CD4-positive, alpha-beta T cell treated with Interleukin-6 for 4 hours (primary cell): ENCODE data around the gene CNGA2.

Experiments
- DNase-seq: peaks from one replicate; pipeline ENCODE4 v3.0.0-alpha.2; 2020; ENCODE audit warnings: mixed read lengths

CNGA2 gene

DNA sequence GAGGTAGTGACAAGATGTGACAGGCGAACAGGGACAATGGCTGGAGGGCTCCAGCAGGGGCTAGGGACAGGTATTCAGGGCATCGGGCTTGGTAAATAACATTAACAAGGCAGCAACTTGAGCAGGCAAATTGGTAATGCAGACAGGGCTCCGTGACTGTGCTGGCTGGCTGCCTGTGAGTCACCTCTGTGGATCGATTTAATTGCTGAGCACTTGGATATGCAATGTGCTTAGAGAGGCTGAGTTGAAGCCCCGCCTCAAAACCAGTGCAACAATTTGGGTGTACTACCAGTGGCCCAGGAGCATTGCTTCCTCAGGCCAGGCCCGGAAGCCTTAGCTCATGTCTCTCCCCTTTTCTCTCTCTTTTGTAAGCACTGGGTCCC, 19.5 kb downstream of the CNGA2 start:
- DNase-seq, result no peak

DNA sequence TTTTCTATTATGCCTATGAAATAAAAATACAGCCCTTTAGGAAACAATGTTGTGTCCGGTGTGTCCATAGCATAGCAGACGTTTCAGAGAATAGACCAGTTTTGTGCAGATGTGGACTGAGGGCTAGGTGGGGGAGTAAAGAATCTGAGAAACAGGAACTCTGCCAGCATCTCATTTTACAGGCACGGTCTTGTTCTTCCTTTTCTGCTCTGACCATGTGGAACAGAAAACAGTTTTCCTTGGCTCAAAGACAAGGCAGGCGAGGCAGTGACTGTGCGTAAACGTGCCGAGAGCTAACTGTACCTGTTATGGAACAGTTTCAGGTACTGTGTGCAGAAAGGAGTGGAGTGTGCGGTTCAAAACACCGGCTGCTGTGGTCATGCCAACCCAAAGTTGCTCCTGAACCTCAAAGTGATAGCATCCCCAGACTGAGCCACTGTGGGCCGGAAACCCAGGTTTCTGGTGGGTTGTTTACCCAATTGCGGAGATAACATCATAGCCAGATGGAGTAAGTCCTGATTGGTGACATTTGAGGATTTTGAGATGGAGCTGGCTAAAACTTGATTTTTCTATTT, 20.2 kb downstream of the CNGA2 start:
- DNase-seq, result no peak

DNA sequence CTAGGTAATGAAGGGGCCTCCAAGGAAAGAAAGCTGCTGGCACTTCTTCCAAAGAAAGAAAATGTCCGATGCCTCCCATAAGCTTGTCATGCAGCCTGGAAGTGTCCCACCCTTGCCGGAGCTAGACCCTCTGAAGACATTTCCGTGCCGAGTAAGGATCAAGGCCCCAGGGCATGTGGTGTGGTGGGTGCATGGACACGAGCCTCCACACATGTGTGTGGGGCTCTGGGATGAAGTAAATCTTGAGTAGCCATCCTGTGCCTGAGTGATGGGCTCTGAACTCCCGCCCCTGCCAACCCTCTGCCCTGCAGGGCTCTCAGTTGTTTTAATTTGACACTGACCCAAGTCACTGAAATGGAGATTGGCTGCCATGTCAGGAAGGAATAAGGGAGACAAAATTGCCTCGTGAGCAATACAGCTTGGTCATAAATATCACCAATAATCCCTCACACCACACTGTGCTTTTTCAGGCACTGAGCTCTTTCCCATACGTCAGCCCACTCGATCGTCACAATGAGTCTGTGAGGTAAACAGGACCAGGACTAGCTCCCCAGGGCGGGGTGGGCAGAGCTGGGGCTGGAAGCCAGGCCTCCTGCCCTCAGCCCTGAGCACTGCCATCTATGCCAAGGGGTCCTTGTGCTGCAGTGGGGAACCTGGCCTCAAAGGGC, 24.6 kb downstream of the CNGA2 start:
- DNase-seq, result no peak

DNA sequence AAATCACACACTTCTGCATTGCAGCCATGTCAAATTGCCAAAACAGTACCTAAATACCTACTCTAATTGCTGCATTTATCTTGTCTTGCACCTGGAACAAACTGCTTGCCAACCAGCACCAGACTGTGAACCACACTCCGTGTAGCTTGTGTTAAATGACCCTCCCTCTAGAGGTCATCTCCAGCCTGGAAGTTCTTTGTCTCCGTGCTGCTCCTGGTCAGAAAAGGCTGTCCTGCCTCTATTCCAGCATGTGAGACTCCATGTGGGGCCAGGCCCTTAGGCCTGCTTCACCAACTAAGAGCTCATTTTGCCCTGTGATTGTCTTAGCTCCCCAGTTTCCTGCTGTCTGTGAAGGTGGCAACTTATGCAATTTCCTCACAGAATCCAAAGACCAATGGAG, 28.3 kb downstream of the CNGA2 start:
- DNase-seq, result no peak

DNA sequence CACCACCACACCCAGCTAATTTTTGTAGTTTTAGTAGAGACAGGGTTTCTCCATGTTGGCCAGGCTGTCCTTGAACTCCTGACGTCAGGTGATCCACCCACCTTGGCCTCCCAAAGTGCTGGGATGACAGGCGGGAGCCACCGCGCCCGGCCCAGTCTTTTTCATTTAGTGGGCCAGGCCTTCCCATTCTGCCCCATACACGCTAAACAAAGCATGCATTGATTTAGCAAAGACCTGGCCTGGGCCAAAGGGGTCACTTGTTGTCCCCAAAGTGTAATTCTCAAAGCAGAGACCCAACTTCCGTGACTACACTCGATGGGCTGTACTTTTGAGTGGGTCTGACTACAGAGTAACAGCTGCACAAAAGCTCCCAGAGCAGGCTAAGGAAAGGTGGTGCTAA, 29.2 kb downstream of the CNGA2 start:
- DNase-seq, result no peak

DNA sequence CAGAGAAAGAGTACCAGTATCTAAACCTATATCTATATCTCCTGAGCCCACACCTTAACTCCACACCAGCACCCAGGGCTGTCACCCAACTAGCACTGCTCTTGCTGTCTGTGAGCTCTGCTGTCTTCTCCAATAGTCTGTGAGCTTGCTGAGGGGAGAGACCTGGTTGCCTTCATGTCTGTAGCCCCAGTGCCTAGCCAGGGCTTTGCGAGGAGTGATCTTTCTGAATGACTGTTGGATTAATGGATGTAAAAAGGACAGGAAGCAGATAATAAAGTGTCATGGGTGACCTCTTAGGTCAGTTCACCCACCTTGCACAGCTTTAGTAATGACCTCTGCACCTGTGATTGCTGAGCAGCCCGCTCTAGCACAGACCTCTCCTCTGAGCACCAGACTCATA, 30.5 kb downstream of the CNGA2 start:
- no peak for DNase-seq

DNA sequence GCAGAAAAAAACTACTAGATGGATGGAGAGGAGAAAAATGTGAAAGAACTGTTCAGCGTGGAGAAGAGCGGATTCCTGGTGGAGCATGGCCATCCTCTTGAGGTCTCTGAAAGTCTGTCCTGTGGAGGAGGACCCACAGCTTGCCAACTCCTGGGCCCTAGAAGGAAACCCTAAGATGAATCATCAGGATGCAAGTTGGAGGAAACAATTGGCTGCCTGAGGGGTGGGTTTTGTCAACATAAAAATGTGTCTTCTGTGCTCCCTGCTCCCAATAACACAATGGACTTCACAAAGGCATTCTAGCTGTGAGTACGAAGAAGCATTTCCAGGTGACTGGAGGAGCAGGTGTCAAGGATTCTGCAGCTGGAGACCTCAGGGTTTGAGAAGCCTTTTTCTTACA, 37.2 kb downstream of the CNGA2 start:
- DNase-seq, result no peak

DNA sequence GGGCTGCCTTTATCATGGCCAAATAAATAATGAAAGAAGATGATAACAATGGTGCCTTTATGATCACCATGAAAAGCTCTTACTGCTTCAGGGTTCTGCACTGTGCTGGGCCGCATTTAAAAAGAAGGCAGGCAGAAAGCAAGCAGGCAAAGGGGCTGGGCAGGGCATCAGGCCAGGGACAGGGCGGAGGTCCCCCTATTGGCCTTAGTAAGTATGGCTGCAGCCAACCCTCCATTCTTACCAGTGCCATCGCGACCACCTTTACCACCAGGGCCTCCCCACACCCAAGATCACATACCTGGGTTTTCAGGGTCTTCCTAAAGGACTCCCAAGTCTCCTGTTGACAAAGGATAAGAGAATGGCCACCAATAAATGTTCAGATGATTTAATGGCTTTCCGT, 38.9 kb downstream of the CNGA2 start:
- no peak for DNase-seq

DNA sequence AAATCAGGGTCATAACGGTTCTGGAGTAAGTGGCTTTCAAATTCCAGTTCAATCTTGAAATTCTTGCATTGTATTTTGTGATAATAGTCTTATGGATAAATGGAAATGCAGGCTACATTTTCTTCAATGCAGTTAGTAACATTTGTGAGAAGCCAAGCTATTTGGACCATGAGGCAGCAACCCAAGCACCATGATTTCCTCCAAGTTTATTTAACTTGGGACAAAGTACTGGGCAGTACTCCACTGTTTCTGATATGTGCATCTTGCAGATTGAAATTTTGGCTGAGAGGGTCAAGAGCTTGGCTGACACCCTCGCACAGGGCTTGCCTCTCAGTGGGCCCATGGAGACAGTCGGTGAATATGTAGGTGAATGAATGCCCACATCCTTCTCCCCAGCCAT, 39.9 kb downstream of the CNGA2 start:
- no peak for DNase-seq

DNA sequence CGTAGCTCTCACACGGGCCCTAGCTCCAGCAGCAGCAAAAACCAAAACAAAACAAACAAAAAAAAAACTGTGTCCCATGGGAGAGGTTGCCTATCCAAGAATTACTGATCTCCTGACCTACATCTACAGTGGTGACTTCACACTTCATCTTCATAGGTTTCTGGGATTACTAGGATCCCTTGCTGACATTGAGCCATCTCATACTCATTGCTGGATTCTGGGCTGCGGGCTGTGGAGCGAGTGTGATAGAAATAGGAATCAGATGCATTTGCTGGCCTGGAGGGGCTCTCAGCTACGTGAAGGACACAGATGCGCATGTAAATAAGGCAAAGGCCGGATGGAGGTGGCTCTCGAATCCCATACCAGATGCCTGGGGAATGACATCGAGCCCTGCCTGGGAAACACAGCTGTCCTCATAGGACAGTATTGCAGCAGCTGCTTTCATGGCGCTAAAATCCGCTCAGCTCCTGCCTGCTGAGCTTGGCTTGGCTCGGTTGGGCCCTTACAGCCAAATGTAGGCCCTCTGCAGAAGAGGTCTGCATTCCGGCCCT, 41.7 kb downstream of the CNGA2 start:
- DNase-seq, result no peak

DNA sequence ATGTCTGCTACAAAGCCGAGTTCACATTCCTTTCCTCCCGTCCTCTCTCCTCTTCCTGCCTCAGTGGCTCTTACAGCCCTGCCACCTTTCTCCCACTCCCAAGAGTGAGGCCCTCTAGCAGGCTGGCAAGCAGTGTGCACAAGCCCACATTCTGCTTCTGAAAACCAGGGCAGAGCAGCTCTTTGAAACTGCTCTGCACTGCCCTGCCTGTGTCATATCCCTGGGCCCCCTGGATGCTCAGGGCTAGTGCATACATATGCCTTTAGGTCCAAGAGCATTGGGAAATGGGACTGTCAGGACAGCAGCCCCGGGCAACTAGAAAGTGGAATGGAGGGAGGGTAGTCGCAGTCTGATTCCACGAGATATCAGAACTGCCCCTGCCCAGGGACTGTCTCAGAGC, 42.4 kb downstream of the CNGA2 start:
- DNase-seq, result no peak

DNA sequence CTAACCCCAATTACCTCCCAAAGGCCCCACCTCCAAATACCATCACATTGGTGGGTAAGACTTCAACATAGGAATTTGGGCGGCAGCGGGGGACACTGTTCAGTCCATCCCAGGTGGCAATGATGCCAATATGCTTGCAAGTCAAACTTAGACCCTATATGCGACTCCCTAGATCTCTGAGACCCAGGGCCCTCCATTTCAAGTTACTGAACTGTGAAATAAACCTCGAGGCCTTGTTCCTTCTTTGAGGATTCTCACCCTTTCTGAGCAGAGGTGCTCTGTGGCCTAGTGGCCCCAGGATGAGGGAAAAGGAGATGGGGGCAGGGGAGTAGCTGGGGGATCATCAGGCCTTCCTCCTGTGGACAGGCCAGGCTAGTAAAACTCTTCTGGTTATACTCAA, 44.7 kb downstream of the CNGA2 start:
- DNase-seq, result no peak

DNA sequence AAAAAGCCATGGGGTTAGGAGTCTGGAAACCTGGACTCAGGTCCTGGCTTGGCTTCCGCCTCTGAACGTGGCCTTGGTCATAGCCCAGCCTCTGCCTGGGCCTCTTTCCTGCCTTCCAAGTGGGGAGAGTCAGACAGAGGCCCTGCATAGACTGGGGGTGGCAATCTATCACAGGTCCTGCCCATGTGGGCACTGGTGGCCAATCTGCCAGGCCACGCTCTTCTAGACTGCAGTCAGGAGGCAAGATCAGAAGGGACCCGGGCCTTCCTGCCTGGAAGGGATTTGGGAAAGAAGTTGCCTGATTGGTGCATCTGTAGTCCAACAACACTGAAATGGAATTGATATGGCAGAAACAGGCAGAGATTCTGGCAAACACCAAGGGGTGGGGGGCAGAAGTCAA, 46.1 kb downstream of the CNGA2 start:
- no peak for DNase-seq

DNA sequence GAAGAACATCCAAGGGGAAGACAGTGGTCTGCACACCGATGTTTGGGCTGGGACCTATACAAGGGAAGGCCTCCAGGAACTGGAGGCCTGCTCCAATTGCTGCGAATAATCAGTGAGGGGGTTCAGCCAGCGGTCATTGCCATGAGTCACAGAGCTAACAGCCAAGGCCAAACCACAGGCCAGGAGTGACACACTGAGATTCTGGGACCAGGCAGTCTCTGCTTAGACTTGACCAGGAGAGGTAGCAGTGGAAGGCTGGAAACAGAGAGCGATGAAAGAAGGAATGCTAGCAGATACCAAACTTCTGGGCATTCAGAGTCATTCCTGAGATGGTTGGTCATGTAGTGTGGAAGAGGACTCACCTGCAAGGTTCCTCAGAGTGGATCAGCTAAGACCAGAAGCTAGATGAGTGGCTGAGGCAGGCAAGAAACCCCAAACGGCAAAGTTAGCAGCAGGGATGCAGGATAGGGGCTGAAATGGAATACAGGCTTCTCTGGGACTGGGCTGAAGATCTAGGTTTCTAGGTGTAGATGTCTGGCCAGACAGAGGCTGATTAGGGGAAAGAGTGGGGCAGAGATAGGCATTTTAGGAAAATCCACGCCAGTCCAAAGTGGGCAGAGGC, 54.7 kb downstream of the CNGA2 start:
- no peak for DNase-seq

DNA sequence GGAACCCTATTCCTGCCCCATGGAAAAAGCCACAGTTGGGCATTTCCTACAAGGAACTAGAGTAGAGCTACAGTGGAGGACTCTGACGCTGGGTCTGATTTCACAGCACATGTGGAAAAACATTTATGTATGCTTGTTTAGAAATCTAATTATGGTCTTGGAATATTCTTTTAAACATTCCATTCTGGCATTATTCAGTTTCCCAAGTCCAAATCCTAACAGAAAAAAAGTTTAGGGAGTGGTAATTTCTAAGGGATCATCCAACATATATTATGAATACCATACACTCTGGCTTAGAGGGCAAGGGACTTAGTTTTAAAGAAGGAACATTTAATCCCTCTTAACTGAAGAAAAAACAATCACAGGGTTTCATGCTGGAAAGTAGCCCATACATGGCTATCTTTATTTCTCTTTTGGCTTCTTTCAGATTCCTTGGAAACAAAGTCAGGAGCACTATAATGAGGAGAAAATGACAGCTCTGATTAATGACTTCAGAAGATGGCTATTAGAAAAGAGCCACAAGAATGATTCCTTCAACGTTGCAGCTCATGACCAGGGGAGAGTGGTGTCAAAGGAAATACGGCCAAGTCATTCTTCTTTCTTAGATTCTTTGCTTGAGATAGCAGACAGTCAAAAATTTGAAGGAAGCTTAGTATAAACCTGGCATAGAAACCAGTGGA, 56.1 kb downstream of the CNGA2 start:
- no peak for DNase-seq

DNA sequence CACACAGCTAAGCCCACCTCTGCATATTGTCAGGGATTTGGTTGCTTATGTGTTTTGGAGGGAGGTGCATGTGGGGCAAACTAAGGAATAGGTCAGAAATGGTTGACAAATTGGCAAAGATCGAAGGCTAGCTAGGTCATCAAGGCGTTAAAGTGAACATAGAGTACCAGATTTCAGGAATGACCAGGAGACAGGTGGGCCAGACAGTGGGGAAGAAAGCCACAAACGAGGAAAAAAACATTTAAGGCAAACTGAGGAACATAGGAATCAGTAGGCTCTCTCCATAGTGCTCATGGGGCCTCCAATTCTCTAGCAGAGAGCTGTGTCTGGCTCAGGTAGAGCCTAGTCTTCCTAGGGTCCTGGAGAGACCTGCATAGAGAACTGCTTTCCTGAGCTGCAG, 57.4 kb downstream of the CNGA2 start:
- DNase-seq, result no peak

DNA sequence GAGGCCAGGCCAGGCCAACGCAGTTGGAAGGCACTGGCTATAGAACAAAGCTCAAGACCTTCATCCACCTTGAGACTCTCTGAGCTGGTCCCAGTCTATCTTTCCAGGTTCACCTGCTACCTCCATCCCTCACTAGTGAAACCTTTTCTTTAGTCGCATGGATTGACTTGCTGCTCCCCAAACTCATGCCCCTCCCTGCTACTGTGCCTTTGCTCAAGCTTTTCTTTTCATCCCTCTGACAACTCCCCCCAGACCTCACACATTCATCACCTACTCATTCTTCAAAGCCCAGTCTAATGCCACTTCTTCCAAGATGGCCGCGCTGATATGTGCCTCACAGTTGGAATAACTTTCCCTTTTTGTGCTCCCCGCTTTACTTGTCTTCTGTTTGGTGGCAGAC, 58.0 kb downstream of the CNGA2 start:
- DNase-seq, result no peak

DNA sequence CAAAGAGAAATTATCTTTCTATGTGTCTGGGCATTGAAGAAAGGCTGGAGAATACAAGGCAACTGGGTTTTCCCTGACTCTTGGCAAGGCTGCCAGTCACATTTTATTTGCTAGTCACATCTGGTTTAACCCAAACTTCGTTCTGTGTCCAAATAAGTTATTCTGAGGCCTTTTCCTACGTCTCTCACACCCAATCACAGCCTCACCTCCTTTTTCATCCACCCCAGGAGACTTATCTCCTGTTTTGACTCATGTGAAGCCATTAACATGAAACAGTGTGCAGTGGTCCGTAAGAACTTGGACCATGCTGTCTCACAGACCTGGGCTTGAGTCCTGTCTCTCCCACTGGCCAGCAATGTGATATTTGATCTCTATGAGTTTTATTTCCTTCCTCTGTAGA, 59.3 kb downstream of the CNGA2 start:
- no peak for DNase-seq
